Epidermal melanocyte (primary cell): ENCODE results near the gene CFAP45.

ENCODE experiments used
- DNase-seq: peaks from one replicate; pipeline ENCODE4 v3.0.0; 2011; ENCODE audit warnings: low spot score; ENCODE audit not compliant: insufficient read length

Gene CFAP45

GRCh38 chr1:159924025-159924790 lies 24.2 kb upstream of the CFAP45 start:
- DNase-seq, result peak; percentile 81

DNA sequence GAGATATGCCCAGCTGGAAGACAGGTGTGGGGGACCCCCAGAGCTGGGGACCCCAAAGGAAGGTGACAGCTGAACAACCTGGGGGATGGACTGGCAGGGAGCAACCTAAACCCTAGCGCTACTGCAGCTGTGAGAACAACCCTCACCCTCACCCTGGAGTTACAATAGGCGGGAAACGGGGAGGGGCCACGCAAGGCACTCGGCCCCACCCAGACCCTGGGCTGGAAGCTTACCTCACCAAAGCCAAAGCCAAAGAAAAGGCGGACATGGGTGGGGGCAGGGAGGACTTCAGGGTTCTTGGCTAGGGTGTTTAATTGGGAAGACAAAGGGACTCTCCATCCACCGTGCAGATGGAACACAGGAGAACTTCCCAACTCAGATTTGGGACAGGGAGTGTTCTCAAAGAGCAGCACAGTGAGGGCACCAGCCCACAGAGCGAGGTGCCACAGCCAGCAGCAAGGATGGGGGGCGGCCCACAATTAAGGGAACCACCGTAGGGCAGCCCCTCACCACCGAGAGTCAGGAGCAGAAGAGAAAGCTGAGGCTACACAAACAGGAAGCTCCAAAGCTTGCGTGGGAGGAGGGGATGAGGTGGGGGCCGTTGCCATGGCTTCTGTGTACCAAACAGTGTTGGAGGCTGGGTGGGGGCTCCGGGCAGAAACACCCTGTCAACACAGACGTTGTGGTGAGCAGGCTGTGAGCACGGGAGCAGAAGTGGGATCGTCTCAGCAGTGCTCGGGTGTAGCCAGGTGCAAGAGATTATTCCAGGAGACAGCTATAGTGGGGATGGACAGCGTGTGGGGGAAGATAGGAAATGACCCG lies 23.4 kb upstream of the CFAP45 start:
- no peak for DNase-seq

GRCh38 chr1:159922511-159923202 lies 22.7 kb upstream of the CFAP45 start:
- DNase-seq, result no peak

DNA sequence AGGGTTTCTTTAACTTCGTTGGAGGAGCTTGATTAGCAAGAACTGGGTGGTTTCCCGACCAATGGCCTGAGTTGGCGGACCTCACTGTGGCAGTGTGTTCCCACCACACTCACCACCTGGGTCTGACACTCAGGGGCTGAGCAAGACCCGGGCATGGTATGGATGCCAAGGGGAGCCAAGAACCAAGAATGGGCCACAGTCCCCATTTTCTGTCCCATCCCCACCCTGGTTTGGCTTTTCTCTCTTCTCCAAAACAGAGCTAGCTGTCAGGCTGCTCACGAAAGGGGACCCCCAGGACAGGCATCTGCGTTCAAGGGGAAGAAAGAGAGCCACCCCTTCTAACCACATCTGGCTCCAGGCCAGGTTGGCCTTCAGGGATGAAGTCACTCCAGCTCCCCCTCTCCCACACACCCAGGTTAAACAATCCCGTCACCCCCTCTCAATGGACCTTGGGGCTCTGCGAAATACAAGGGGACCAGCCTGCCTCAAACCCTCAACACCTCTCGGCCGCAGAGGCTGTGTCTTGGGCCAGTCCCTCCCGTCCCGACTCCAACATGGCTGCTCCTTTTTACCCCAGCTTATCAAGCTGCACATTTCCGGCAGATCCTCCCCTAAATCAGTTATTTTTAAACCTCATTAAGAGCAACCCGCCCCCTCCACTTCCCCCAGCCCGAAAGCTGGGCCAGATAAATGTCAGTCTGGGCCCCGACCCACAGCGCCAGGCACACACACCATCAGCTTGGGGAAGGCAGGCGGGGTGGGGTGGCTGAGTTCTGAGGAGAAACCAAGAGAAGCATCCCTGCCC lies 21.9 kb upstream of the CFAP45 start:
- DNase-seq, result no peak

DNA sequence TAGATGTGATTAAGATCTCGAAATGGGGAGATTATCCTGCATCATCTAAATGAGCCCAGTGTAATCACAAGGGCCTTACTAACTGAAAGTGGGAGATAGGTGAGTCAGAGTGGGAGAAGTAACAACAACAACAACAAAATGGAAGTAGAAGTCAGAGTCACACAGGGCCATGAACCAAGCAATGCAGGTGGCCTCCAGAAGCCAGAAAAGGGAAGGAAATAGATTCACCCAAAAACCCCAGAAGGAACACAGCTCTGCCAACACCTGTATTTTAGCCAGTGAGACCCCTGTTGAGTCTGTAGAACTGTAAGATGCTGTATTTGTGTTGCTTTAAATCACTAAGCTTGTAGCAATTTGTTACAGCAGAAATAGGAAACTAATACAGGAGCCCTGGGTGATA lies 21.3 kb upstream of the CFAP45 start:
- DNase-seq, result no peak

DNA sequence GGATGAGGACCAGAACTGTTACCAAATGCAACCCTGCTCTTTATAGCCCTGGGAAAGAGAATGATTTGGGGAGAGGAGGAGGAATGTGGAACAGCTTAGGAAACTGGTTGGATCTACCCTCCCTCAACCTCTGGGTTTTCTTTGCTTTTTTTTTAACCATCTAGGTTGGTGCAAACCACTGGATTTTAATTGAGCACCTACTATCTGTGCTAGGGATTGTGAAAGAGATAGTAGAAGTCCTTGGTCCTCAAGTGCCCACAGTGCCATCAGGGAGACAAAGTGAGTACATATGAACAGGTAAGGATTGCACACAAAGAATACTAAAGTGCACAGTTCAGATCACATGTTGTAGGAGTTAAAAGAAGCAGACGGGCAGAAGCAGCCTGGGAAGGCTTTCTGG lies 20.7 kb upstream of the CFAP45 start:
- no peak for DNase-seq

GRCh38 chr1:159920202-159920601 lies 20.2 kb upstream of the CFAP45 start:
- no peak for DNase-seq

- no peak for DNase-seq
Measured at GRCh38 chr1:159919236-159919865, 19.4 kb upstream of the CFAP45 start.

DNA sequence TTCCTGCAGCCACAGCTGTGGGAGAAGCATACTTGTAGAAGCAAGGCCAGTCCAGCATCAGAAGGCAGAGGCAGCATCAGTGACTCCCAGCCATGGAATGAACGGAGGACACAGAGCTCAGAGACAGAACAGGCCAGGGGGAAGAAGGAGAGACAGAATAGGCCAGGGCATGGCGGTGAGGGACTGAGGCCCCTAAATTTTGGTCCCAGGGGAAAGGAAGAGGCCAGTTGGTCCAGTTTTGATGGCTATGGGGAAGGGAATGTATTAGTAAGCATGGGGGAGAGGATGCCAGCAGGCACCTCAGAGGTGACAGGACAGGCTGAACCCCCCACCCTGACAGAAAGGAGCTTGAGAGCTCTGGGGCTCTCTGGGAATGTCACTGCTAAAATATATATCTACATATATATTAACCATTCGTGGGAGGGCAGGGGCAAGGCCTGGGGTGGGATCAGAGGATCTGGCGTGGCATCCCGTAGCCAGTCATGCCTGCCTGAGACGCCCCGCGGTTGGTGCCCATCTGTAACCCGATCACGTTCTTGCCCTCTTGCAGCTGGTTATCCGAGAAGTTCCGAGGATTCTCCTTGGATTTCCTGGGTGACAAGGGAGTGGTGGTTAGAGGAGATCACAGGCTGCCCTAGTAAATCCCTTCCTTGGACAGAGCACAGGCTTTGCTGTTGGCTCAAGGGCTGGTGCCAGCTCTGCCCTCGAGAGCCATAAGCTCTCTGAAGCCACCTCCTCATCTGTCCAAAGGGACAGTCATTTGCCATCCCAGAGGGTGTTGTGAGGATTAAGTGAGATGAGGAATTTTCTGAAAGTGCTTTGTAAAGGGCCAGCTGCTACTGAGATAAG lies 18.6 kb upstream of the CFAP45 start:
- DNase-seq, result no peak

- DNase-seq, result no peak
Measured at GRCh38 chr1:159917533-159918351, 17.8 kb upstream of the CFAP45 start.

DNA sequence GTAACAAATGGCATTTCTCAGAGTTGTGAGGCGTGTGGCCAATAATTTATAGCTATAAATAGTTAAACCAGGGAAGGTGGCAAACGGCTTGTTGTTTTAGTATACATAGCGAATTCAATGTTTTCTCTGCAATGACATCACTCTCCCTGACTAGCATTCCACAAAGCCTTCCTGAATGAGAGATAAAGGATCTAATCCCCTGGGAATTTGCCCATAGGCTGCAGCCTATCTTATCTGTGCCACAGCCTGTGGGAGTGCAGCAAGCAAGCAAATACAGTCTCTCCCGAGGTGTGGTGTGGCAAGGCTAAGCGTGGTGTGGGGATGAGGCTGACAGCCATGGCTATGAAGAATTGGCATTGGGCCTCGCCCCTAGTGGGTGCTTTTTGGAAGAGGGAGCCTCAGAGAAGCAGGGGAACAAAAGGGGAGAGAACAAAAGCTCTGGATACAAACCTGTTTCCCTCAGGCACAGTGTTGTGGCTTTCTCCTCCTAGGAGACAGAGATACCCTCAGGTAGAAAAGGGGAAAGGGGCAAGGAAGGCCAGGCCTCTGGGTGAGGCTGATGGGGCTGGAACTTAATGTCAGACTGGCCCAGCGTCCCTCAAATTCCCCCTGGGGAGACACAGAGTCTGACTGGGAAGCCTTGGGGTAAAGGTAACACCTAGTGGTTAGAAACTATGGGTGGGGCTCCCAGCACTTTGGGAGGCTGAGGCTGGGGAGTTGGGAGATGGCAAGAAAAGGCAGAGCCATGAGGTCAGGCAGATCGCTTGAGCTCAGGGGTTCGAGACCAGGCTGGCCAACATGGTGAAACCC lies 16.5 kb upstream of the CFAP45 start:
- DNase-seq, result no peak

- DNase-seq, result no peak
Measured at GRCh38 chr1:159915571-159916241, 15.7 kb upstream of the CFAP45 start.

- DNase-seq, result no peak
Measured at GRCh38 chr1:159914252-159915018, 14.5 kb upstream of the CFAP45 start.

DNA sequence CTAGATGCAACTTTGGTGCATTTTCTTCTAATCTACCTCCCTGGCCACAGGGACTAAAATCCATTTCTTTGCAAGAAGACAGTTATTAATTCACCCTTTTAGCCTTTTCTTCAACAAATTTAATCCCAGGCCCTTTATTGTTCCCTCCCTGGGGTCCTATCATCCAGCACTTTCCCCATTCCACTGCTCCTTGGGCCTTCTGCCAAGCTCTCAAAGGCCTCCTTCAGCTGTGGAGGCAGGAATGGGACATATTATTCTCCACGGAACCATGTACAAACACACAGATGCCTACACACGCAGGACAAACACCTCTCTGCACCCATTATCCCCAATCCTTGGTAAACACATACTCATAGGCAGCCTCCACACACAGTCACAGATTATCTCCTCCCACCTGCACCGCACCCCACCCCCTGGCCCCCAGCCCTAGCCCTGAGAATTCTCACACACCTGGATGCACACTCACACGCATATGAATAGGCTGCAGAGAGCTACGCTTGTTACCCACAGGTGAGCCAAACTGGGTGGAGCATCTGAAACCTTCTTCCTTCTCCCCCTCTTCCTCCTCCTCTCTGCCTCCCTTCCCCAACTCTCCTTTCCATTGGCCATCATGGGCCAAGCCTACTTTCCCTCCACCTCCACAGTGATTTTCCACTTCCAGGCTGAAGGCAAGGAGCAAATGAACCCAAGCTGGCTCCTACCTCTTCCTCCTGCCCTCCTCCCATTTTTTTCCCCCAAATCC lies 13.7 kb upstream of the CFAP45 start:
- no peak for DNase-seq

DNA sequence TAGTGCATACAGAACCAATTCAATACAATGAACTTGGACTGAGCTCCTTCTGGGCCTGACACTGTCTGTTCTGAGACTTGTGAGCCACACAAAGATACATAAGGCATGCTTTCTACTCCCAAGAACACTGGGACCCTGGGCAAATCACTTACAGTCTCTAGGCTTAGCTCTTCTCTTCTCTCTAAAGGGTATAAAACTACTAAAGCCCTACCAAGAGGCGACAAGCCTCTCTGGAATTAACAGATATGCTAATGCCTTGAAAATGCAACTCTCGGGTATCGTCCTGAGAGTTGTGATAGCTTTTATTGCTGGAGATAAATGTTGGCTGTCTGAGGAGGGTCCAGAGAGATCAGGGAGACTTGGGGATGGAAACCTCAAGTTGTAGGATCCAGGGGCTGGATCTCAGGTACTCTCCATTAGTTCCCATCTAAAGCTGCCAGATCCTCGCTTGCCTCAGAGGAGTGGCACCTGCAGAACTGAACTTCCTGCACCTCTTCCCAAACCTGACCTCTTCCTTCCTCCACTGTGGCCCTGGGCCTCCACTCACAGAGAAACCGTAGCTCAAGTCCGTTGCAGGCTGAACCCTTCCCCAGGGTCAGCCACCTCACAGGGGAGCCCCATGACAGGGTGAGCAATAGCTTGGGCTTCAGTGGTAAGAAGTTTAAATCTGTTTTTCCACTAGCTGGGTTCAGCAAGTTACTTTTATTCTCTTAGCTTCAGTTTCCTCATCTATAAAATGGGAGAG lies 11.5 kb upstream of the CFAP45 start:
- no peak for DNase-seq
